ENCODE data around the gene ATG10. TPM values are rescaled to one million over a fixed set of nuclear protein-coding genes. Genes with fewer than 3 reads are reported as not detected.

ATG10 gene
- total RNA-seq, 5 donors from 2014 or later (not counting 1 experiment from before 2014, with no cell fraction given) = 3.9 to 7.8 (median 6.6) TPM

- H3K27ac ChIP-seq (ENCODE audit: low read length) = no peak overlapping the region
- Mint-ChIP-seq H3K27ac (no peak overlapping the region), H3K36me3 (peaks cover 20% of the 10 kb centered on the region), H3K4me1 (no peaks in the 10 kb centered on the region), H3K27me3 (no peaks in the 10 kb centered on the region), H3K9me3 (peaks cover 0 to 18% (median 7%) of the 10 kb centered on the region in 3 donors), H3K4me3 (no peak overlapping the region)
- no peaks in the 10 kb centered on the region for H3K36me3 ChIP-seq (ENCODE audit: control insufficient read depth in 2 of 2, extremely low read depth in 1 of 2, insufficient read depth in 1 of 2, low read length in 1 of 2)
- DNase-seq (no peak), ATAC-seq (replicated peaks in 1 of 4) (no peak)
- no peaks in the 10 kb centered on the region for H3K4me1 ChIP-seq (ENCODE audit: control insufficient read depth in 1 of 2, extremely low read depth in 1 of 2, insufficient read depth in 2 of 2, low read length in 2 of 2)
- CTCF ChIA-PET = interaction anchor here in 1 of 2 donors (0.6 to 1.1 kb wide), 2 partner anchors 11 to 26 kb away, joined by 3 read pairs; no protein-coding TSS in a partner anchor
- no peak overlapping the region for H3K4me3 ChIP-seq (ENCODE audit: control insufficient read depth in 1 of 2, extremely low read depth in 1 of 2, low read length in 1 of 2)
- WGBS (ENCODE audit: insufficient coverage) = 100% methylated on average over 2 of the region's 2 CpGs
- no peaks in the 10 kb centered on the region for H3K9me3 ChIP-seq
- H3K27me3 ChIP-seq (replicated peaks in 1 of 2; ENCODE audit: control insufficient read depth in 2 of 2, extremely low read depth in 1 of 2, insufficient read depth in 2 of 2, low read length in 1 of 2) = no peaks in the 10 kb centered on the region
- POLR2A ChIA-PET = no interaction called here
Observed at GRCh38 chr5:82244151-82244550, 272.3 kb downstream of the ATG10 start.

DNA sequence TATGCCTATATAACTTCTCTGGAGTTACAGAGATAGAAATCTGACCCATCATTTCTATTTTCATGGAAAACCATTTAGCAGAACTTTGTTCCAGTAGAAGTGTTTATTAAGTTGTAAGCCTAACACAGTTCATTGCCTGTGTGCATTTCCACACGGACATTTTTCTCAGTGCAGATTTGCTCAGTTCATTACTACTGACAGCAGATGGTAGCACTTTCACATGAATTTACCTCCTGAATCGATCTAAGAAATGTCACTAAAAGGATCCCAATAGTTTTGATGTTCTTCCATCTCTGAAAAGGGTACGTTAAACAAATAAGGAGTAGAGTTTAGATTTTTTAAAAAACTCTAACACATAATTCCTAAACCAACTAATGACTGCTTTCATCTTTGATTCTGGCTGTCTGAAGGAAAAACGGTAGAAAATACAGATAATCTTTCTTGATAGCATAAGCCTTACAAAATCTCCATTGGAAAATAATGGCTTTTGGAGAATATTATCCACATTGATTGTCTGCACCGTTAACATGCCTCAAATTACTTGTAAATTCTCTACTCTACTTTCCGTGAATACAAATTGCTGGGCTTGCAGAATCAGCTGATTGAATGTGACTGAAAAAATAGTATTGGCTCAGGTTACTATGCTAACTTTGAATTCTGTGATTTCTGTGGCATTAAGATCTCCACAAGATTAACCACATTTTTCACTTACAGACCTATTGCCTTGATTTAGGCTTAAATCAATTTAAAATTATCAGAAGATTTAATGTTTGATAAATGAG, 273.2 kb downstream of the ATG10 start:
- Mint-ChIP-seq H3K9me3 (peaks cover 0 to 18% (median 7%) of the 10 kb centered on the region in 3 donors), H3K4me3 (no peak overlapping the region), H3K27me3 (no peaks in the 10 kb centered on the region), H3K4me1 (no peaks in the 10 kb centered on the region), H3K27ac (no peak overlapping the region), H3K36me3 (peaks cover 20% of the 10 kb centered on the region)
- no peak overlapping the region for H3K4me3 ChIP-seq (ENCODE audit: control insufficient read depth in 1 of 2, extremely low read depth in 1 of 2, low read length in 1 of 2)
- no CpG with 5 or more reads among the region's 6 CpGs for WGBS (ENCODE audit: insufficient coverage)
- H3K9me3 ChIP-seq = no peaks in the 10 kb centered on the region
- DNase-seq (no peak), ATAC-seq (replicated peaks in 1 of 4) (no peak)
- H3K36me3 ChIP-seq (ENCODE audit: control insufficient read depth in 2 of 2, extremely low read depth in 1 of 2, insufficient read depth in 1 of 2, low read length in 1 of 2) = no peaks in the 10 kb centered on the region
- ChIA-PET CTCF (no interaction called here), POLR2A (no interaction called here)
- no peak overlapping the region for H3K27ac ChIP-seq (ENCODE audit: low read length)
- no peaks in the 10 kb centered on the region for H3K4me1 ChIP-seq (ENCODE audit: control insufficient read depth in 1 of 2, extremely low read depth in 1 of 2, insufficient read depth in 2 of 2, low read length in 2 of 2)
- H3K27me3 ChIP-seq (replicated peaks in 1 of 2; ENCODE audit: control insufficient read depth in 2 of 2, extremely low read depth in 1 of 2, insufficient read depth in 2 of 2, low read length in 1 of 2) = no peaks in the 10 kb centered on the region

GRCh38 chr5:82246960-82247574, 275.2 kb downstream of the ATG10 start:
- CTCF ChIA-PET = no interaction called here
- Histone ChIP-seq H3K4me1 (ENCODE audit: control insufficient read depth in 1 of 2, extremely low read depth in 1 of 2, insufficient read depth in 2 of 2, low read length in 2 of 2) (no peaks in the 10 kb centered on the region), H3K36me3 (ENCODE audit: control insufficient read depth in 2 of 2, extremely low read depth in 1 of 2, insufficient read depth in 1 of 2, low read length in 1 of 2) (no peaks in the 10 kb centered on the region), H3K27me3 (replicated peaks in 1 of 2; ENCODE audit: control insufficient read depth in 2 of 2, extremely low read depth in 1 of 2, insufficient read depth in 2 of 2, low read length in 1 of 2) (no peaks in the 10 kb centered on the region), H3K4me3 (ENCODE audit: control insufficient read depth in 1 of 2, extremely low read depth in 1 of 2, low read length in 1 of 2) (no peak overlapping the region), H3K9me3 (no peaks in the 10 kb centered on the region), H3K27ac (ENCODE audit: low read length) (no peak overlapping the region)
- H3K4me1 Mint-ChIP-seq = no peaks in the 10 kb centered on the region
- ATAC-seq (replicated peaks in 1 of 4) (no peak), DNase-seq (no peak)
- WGBS (ENCODE audit: insufficient coverage) = no CpG with 5 or more reads among the region's 1 CpG
- peaks cover 0 to 18% (median 7%) of the 10 kb centered on the region in 3 donors for H3K9me3 Mint-ChIP-seq
- H3K27ac Mint-ChIP-seq = no peak overlapping the region
- no peak overlapping the region for H3K4me3 Mint-ChIP-seq
- POLR2A ChIA-PET = no interaction called here
- H3K27me3 Mint-ChIP-seq = no peaks in the 10 kb centered on the region
- peaks cover 20% of the 10 kb centered on the region for H3K36me3 Mint-ChIP-seq

- no peak for DNase-seq
- H3K36me3 Mint-ChIP-seq = peaks cover 9% of the 10 kb centered on the region
- H3K9me3 ChIP-seq = no peaks in the 10 kb centered on the region
- no peaks in the 10 kb centered on the region for H3K4me1 ChIP-seq (ENCODE audit: control insufficient read depth in 1 of 2, extremely low read depth in 1 of 2, insufficient read depth in 2 of 2, low read length in 2 of 2)
- H3K9me3 Mint-ChIP-seq = peaks cover 0 to 5% (median 0%) of the 10 kb centered on the region in 3 donors
- H3K27ac Mint-ChIP-seq = no peak overlapping the region
- CTCF ChIA-PET = no interaction called here
- POLR2A ChIA-PET = no interaction called here
- H3K27me3 Mint-ChIP-seq = no peaks in the 10 kb centered on the region
- ATAC-seq (replicated peaks in 1 of 4) = no peak
- H3K4me1 Mint-ChIP-seq = no peaks in the 10 kb centered on the region
- peaks cover 0 to 2% of the 10 kb centered on the region in 2 donors for H3K36me3 ChIP-seq (ENCODE audit: control insufficient read depth in 2 of 2, extremely low read depth in 1 of 2, insufficient read depth in 1 of 2, low read length in 1 of 2)
- H3K4me3 ChIP-seq (ENCODE audit: control insufficient read depth in 1 of 2, extremely low read depth in 1 of 2, low read length in 1 of 2) = no peak overlapping the region
- no peak overlapping the region for H3K4me3 Mint-ChIP-seq
- no peaks in the 10 kb centered on the region for H3K27me3 ChIP-seq (replicated peaks in 1 of 2; ENCODE audit: control insufficient read depth in 2 of 2, extremely low read depth in 1 of 2, insufficient read depth in 2 of 2, low read length in 1 of 2)
- no peak overlapping the region for H3K27ac ChIP-seq (ENCODE audit: low read length)
Observed at GRCh38 chr5:82252744-82253143, 280.9 kb downstream of the ATG10 start.

- Mint-ChIP-seq H3K4me1 (no peaks in the 10 kb centered on the region), H3K36me3 (peaks cover 3% of the 10 kb centered on the region), H3K27ac (no peak overlapping the region), H3K4me3 (no peak overlapping the region), H3K27me3 (no peaks in the 10 kb centered on the region), H3K9me3 (no peaks in the 10 kb centered on the region)
- DNase-seq (no peak), ATAC-seq (replicated peaks in 1 of 4) (no peak)
- CTCF ChIA-PET = interaction anchor here in 1 of 2 donors (0.6 to 0.9 kb wide), 2 partner anchors 12 to 821 kb away, joined by 3 to 9 read pairs; no protein-coding TSS in a partner anchor
- no peaks in the 10 kb centered on the region for H3K4me1 ChIP-seq (ENCODE audit: control insufficient read depth in 1 of 2, extremely low read depth in 1 of 2, insufficient read depth in 2 of 2, low read length in 2 of 2)
- WGBS (ENCODE audit: insufficient coverage) = no CpG with 5 or more reads among the region's 1 CpG
- POLR2A ChIA-PET = interaction anchor here in 1 of 2 donors (0.7 kb wide), 1 partner anchor 749 kb away, joined by 3 read pairs; no protein-coding TSS in a partner anchor
- H3K27ac ChIP-seq (ENCODE audit: low read length) = no peak overlapping the region
- H3K9me3 ChIP-seq = no peaks in the 10 kb centered on the region
- no peaks in the 10 kb centered on the region for H3K27me3 ChIP-seq (replicated peaks in 1 of 2; ENCODE audit: control insufficient read depth in 2 of 2, extremely low read depth in 1 of 2, insufficient read depth in 2 of 2, low read length in 1 of 2)
- no peak overlapping the region for H3K4me3 ChIP-seq (ENCODE audit: control insufficient read depth in 1 of 2, extremely low read depth in 1 of 2, low read length in 1 of 2)
- peaks cover 0 to 2% of the 10 kb centered on the region in 2 donors for H3K36me3 ChIP-seq (ENCODE audit: control insufficient read depth in 2 of 2, extremely low read depth in 1 of 2, insufficient read depth in 1 of 2, low read length in 1 of 2)
Observed at GRCh38 chr5:82255844-82256243, 284.0 kb downstream of the ATG10 start.

DNA sequence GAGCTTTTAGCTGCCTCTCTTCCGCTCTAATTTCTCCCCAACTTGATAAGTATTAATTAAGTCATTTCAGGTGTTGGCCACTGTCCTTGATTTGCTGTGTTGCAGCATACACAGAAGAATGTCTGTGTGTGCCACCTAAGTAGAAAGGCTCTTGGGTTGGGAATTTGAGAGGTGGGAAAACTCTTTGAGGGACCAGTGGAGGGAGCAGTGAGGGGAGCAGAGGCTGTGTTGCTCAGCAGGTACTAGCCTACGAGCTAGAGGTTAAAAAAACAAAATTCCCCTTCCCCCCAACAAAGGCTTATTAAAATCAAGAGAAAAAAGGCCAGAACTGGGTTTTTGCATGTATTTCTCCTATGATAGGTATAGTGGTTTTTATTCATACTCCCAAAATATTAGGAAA, 285.4 kb downstream of the ATG10 start:
- no peaks in the 10 kb centered on the region for H3K4me1 Mint-ChIP-seq
- H3K27ac Mint-ChIP-seq = no peak overlapping the region
- Histone ChIP-seq H3K4me1 (ENCODE audit: control insufficient read depth in 1 of 2, extremely low read depth in 1 of 2, insufficient read depth in 2 of 2, low read length in 2 of 2) (no peaks in the 10 kb centered on the region), H3K4me3 (ENCODE audit: control insufficient read depth in 1 of 2, extremely low read depth in 1 of 2, low read length in 1 of 2) (no peak overlapping the region), H3K9me3 (no peaks in the 10 kb centered on the region), H3K36me3 (ENCODE audit: control insufficient read depth in 2 of 2, extremely low read depth in 1 of 2, insufficient read depth in 1 of 2, low read length in 1 of 2) (peaks cover 0 to 2% of the 10 kb centered on the region in 2 donors), H3K27me3 (replicated peaks in 1 of 2; ENCODE audit: control insufficient read depth in 2 of 2, extremely low read depth in 1 of 2, insufficient read depth in 2 of 2, low read length in 1 of 2) (no peaks in the 10 kb centered on the region), H3K27ac (ENCODE audit: low read length) (no peak overlapping the region)
- ChIA-PET POLR2A (no interaction called here), CTCF (no interaction called here)
- no CpG with 5 or more reads among the region's 2 CpGs for WGBS (ENCODE audit: insufficient coverage)
- no peaks in the 10 kb centered on the region for H3K27me3 Mint-ChIP-seq
- H3K4me3 Mint-ChIP-seq = no peak overlapping the region
- ATAC-seq (replicated peaks in 1 of 4) (no peak), DNase-seq (no peak)
- no peaks in the 10 kb centered on the region for H3K9me3 Mint-ChIP-seq
- peaks cover 3% of the 10 kb centered on the region for H3K36me3 Mint-ChIP-seq
